ENCODE measurements around the gene TIGD6. TPM values are rescaled to one million over a fixed set of nuclear protein-coding genes. Genes with fewer than 3 reads are reported as not detected.

TIGD6 gene
- total and polyA plus RNA-seq, 9 of the 15 experiments (the other 6 are each of a cell fraction or from before 2014, with no cell fraction given), result 1.8 to 6.3 (median 3.9) TPM

DNA sequence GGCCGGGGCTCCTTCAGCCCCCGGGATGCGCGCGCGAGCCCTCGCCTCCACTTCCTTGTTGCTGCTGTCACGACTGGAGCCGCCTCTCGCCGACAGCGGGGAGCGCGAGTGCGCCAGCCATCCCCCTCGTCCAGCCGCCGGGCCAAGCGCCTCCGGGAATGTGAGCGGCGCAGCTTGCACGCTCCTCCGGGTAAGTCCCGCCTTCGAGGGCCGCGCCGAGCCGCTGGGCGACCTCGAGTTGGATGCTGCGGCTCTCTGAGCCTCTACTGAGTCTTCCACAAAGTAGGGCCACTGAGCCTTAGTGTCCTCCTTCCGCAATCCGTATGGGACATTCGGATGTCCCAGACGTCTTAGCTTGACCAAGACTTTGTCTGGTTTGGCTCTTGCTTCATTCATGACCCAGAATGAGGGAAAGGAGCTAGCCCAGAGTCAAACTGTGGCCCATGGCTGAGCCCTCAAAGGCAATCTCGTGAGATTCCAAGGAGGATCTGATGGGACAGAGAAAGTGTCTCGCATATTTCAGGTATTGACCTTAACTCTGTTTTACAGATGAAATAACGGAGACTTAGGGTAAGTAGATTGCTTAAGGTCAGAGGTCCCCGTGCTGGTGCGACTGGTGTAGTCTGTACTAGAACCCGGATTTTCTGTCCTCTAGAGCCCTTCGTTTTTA is 671 bp upstream of the TIGD6 start (continued):
- no peak for TF ChIP-seq LCOR (CRISPR knock-in tag; IDR thresholded peaks at IDR 0.05)
- TF ChIP-seq JUND (IDR thresholded peaks at IDR 0.05; ENCODE audit: borderline replicate concordance, low read depth, low read length), result no peak
- no peak for TF ChIP-seq JUND (tag; IDR thresholded peaks at IDR 0.05; ENCODE audit: borderline replicate concordance, low read depth, low read length)
- TF ChIP-seq, protein P1, sequence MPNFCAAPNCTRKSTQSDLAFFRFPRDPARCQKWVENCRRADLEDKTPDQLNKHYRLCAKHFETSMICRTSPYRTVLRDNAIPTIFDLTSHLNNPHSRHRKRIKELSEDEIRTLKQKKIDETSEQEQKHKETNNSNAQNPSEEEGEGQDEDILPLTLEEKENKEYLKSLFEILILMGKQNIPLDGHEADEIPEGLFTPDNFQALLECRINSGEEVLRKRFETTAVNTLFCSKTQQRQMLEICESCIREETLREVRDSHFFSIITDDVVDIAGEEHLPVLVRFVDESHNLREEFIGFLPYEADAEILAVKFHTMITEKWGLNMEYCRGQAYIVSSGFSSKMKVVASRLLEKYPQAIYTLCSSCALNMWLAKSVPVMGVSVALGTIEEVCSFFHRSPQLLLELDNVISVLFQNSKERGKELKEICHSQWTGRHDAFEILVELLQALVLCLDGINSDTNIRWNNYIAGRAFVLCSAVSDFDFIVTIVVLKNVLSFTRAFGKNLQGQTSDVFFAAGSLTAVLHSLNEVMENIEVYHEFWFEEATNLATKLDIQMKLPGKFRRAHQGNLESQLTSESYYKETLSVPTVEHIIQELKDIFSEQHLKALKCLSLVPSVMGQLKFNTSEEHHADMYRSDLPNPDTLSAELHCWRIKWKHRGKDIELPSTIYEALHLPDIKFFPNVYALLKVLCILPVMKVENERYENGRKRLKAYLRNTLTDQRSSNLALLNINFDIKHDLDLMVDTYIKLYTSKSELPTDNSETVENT (CRISPR knock-in tag; IDR thresholded peaks at IDR 0.05), result no peak
- 0 out of 2 replicates have a peak, but pooled peaks have one; percentile 4 for TF ChIP-seq AFF4 (CRISPR knock-in tag; IDR thresholded peaks at IDR 0.05)
- TF ChIP-seq TEAD1 (CRISPR knock-in tag; IDR thresholded peaks at IDR 0.05), result peak in 1 of 2 experiments; percentile 81; a peak in 1 of 4 replicates
- TF ChIP-seq NR1H2 (CRISPR knock-in tag; IDR thresholded peaks at IDR 0.05), result no peak
- TF ChIP-seq, protein P2, sequence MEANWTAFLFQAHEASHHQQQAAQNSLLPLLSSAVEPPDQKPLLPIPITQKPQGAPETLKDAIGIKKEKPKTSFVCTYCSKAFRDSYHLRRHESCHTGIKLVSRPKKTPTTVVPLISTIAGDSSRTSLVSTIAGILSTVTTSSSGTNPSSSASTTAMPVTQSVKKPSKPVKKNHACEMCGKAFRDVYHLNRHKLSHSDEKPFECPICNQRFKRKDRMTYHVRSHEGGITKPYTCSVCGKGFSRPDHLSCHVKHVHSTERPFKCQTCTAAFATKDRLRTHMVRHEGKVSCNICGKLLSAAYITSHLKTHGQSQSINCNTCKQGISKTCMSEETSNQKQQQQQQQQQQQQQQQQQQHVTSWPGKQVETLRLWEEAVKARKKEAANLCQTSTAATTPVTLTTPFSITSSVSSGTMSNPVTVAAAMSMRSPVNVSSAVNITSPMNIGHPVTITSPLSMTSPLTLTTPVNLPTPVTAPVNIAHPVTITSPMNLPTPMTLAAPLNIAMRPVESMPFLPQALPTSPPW (CRISPR knock-in tag; IDR thresholded peaks at IDR 0.05), result 0 out of 2 replicates have a peak, but pooled peaks have one; percentile 6
